Stimulated activated naive CD4-positive, alpha-beta T cell (primary cell): ENCODE measurements around the gene TAS1R3.

Experiments
- DNase-seq, 6 experiments: peaks; one replicate each; lab custom pipeline; 2025; lab: John Stamatoyannopoulos, UW

TAS1R3 gene

GRCh38 chr1:1371746-1372711 lies 40.9 kb downstream of the TAS1R3 start:
- DNase-seq = peak; percentile 37 to 83 (median 72)

GRCh38 chr1:1373051-1373814 lies 42.2 kb downstream of the TAS1R3 start:
- no peak for DNase-seq

- peak in 1 of 6 experiments; percentile 34 for DNase-seq
These were observed 42.9 kb downstream of the TAS1R3 start for GRCh38 chr1:1373815-1374588.

GRCh38 chr1:1374589-1374928 lies 43.5 kb downstream of the TAS1R3 start:
- DNase-seq = no peak

- peak; percentile 86 to 96 (median 95) for DNase-seq
These were observed 44.0 kb downstream of the TAS1R3 start, which contains the start of gene AURKAIP1 for GRCh38 chr1:1374929-1375662. AURKAIP1 (minus strand) TSS chr1:1375207; CDS start chr1:1374756, 451 bp downstream.

- DNase-seq = no peak
These were observed 45.6 kb downstream of the TAS1R3 start for GRCh38 chr1:1376551-1377226.

GRCh38 chr1:1377540-1378205 lies 46.6 kb downstream of the TAS1R3 start:
- no peak for DNase-seq

- DNase-seq = no peak
These were observed 49.8 kb downstream of the TAS1R3 start for GRCh38 chr1:1380860-1381259.

GRCh38 chr1:1381294-1381693 lies 50.2 kb downstream of the TAS1R3 start:
- no peak for DNase-seq
